CD4-positive, CD25-positive, alpha-beta regulatory T cell (primary cell): ENCODE results near the gene MTHFR. TPM values are rescaled to one million over a fixed set of nuclear protein-coding genes. Genes with fewer than 3 reads are reported as not detected.
A peak's percentile ranks its signal among the peaks of the same experiment; 100 is the strongest.

Experiments
- ATAC-seq, 2 donors: fragments of 150-1000 bp; cut with Tn5 transposase; one replicate each; pipeline ENCODE4 v1.10.0; 2021; ENCODE audit warnings: low read depth in 2 of 2, moderate number of reproducible peaks in 2 of 2, moderate library complexity in 1 of 2
- DNase-seq, 3 donors: peaks; one replicate each; pipeline versions ENCODE4 v3.0.0 to v3.0.0-alpha.2; 2012 to 2022; ENCODE audit warnings: mixed read lengths in 1 of 3
- H3K27ac ChIP-seq: one replicate; pipeline ENCODE4 v1.7.0; 2013; ENCODE audit warnings: mild to moderate bottlenecking, low read length; ENCODE audit not compliant: insufficient read depth, poor library complexity, severe bottlenecking
- H3K27me3 ChIP-seq: one replicate; pipeline ENCODE4 v1.7.0; 2013; ENCODE audit warnings: low read length; ENCODE audit not compliant: control insufficient read depth, insufficient read depth
- H3K36me3 ChIP-seq: one replicate; pipeline ENCODE4 v1.7.0; 2013; ENCODE audit warnings: mild to moderate bottlenecking, low read length, moderate library complexity; ENCODE audit not compliant: control insufficient read depth, insufficient read depth
- H3K4me1 ChIP-seq: 2 replicates; pipeline ENCODE4 v1.7.0; 2013; ENCODE audit warnings: mild to moderate bottlenecking, low read length; ENCODE audit not compliant: insufficient read depth, control insufficient read depth, poor library complexity, severe bottlenecking
- H3K4me3 ChIP-seq: one replicate; pipeline ENCODE4 v1.7.0; 2013; ENCODE audit warnings: low read depth, mild to moderate bottlenecking, low read length, moderate library complexity
- H3K9me3 ChIP-seq, 2 experiments: 1 replicate in 1 of 2; 2 replicates in 1 of 2; pipeline ENCODE4 v1.7.0; 2013; ENCODE audit warnings: low read length in 2 of 2, mild to moderate bottlenecking in 1 of 2, moderate library complexity in 1 of 2; ENCODE audit not compliant: control insufficient read depth in 2 of 2
- H3K27ac Mint-ChIP-seq, 3 donors: one replicate each; pipeline ENCODE4 v1.8.0; 2020 to 2022; ENCODE audit warnings: mild to moderate bottlenecking in 3 of 3, mixed read lengths in 3 of 3, moderate library complexity in 2 of 3
- H3K27me3 Mint-ChIP-seq: one replicate; pipeline ENCODE4 v1.8.0; 2022; ENCODE audit warnings: mild to moderate bottlenecking, mixed read lengths
- H3K36me3 Mint-ChIP-seq: one replicate; pipeline ENCODE4 v1.8.0; 2020; ENCODE audit warnings: mixed read lengths
- H3K4me1 Mint-ChIP-seq, 4 donors: one replicate each; pipeline ENCODE4 v1.8.0; 2020 to 2022; ENCODE audit warnings: mixed read lengths in 4 of 4, mild to moderate bottlenecking in 1 of 4
- H3K4me3 Mint-ChIP-seq, 4 donors: one replicate each; pipeline ENCODE4 v1.8.0; 2020 to 2022; ENCODE audit warnings: mild to moderate bottlenecking in 4 of 4, mixed read lengths in 4 of 4, moderate library complexity in 3 of 4
- H3K9me3 Mint-ChIP-seq, 7 donors: one replicate each; pipeline ENCODE4 v1.8.0; 2020 to 2022; ENCODE audit warnings: mixed read lengths in 7 of 7, mild to moderate bottlenecking in 3 of 7, moderate library complexity in 2 of 7
- polyA plus RNA-seq, 4 donors: library from polyadenylated mRNA; unstranded; fragments of 300-500 nt; fragmentation: Illumina TruSeq; gene quantifications; one replicate each; pipeline ENCODE4 v1.2.3, GENCODE V29; 2021
- total RNA-seq: library from RNA; stranded (reverse); gene quantifications from one replicate; pipeline ENCODE4 v1.2.3, GENCODE V29; 2022

MTHFR gene
- total and polyA plus RNA-seq, 5 donors from 2014 or later: 5.6 to 35.0 (median 6.6) TPM

DNA sequence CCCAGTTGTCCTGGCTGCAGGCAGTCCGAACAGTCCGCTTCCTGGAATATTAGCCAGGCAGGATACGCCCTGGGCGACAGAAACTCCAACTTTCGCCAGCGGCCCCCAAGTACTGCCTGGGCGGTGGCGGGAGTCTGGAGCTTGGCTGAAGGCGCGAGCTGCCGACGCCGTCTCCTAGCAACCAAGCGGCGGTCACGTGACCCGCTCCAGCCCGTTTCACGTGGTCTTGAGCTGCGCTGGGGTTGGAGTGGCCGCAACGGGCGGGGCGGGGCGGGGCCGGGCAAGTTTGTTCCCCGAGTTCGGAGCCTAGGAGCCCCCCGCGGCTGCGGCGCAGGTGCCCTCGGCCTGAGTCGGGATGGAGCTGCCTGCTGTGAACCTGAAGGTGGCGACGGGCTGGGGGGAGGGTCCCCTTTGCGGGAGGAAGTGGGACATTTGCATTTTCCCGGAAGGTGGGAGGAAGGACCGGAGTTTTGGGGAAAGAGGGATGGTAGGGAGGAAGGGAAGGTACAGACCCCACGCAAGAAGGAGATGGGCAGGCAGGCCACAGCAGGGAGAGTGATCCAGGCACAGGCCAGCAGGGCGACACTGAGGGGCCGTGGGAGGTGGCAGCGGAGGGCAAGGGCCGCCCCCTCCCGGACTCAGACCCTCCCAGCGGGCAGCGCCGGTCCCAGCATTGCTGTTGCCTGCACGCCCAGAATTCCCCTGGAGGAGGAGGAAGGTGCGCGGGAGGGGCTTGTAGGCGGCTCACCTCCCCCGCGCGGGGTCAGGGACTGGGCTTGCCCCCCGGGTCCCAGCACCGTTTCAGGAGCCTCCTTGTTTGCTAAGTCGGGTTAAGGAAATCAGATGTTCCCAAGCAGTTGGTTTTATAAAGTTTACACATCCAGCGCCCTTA is 69.7 kb downstream of the MTHFR start, which contains the start of gene AGTRAP:
TSS of gene AGTRAP (plus strand) at position 283 of the 892 bp plus-strand sequence. CDS start at position 356, 73 bp downstream.
- H3K9me3 ChIP-seq: no peaks in the 10 kb centered on the region
- H3K4me1 ChIP-seq: peaks cover 64% of the 10 kb centered on the region
- Mint-ChIP-seq H3K27me3 (no peaks in the 10 kb centered on the region), H3K4me1 (peaks cover 11 to 82% (median 55%) of the 10 kb centered on the region in 4 donors), H3K27ac (peak within 1 kb of the TSS; percentile 81 to 94 (median 85)), H3K36me3 (no peaks in the 10 kb centered on the region), H3K4me3 (peak within 1 kb of the TSS; percentile 68 to 98 (median 92)), H3K9me3 (no peaks in the 10 kb centered on the region)
- H3K4me3 ChIP-seq: peak within 1 kb of the TSS; percentile 83
- H3K36me3 ChIP-seq: no peaks in the 10 kb centered on the region
- DNase-seq (peak; percentile 78 to 89 (median 84)), ATAC-seq (peak; percentile 77 to 78)
- H3K27ac ChIP-seq: peak within 1 kb of the TSS; percentile 76
- H3K27me3 ChIP-seq: no peaks in the 10 kb centered on the region

Other genes with a start within 250 kb of the MTHFR start
- gene FBXO2, start 151.5 kb downstream of the MTHFR start, total RNA-seq: 2.1 TPM
- gene FBXO2, start 151.5 kb downstream of the MTHFR start, polyA plus RNA-seq: 10 to 100 TPM in 2 of 4 donors, 1 to 10 TPM in 2; 3.9 to 10.6 (median 7.0) TPM
- gene FBXO44, start 151.1 kb downstream of the MTHFR start, total RNA-seq: 43.7 TPM
- gene FBXO44, start 151.1 kb downstream of the MTHFR start, polyA plus RNA-seq: 1 to 10 TPM; 5.5 to 9.5 (median 7.4) TPM
- gene FBXO6, start 141.8 kb downstream of the MTHFR start, total RNA-seq: 5.9 TPM
- gene FBXO6, start 141.8 kb downstream of the MTHFR start, polyA plus RNA-seq: 10 to 100 TPM in 3 of 4 donors, 1 to 10 TPM in 1; 9.4 to 18.4 (median 17.3) TPM
- gene MAD2L2, start 124.8 kb downstream of the MTHFR start, total RNA-seq: 28.7 TPM
- 10 to 100 TPM; 49.3 to 75.3 (median 55.3) TPM for gene MAD2L2, start 124.8 kb downstream of the MTHFR start, polyA plus RNA-seq
- gene DRAXIN, start 114.3 kb downstream of the MTHFR start, total RNA-seq: not detected
- under 1 TPM in 2 of 4 donors, not detected in 2; 0.06 to 0.11 TPM for gene DRAXIN, start 114.3 kb downstream of the MTHFR start, polyA plus RNA-seq
- 25.2 TPM for gene AGTRAP, start 69.8 kb downstream of the MTHFR start, total RNA-seq
- gene AGTRAP, start 69.8 kb downstream of the MTHFR start, polyA plus RNA-seq: 100 to 1,000 TPM in 1 of 4 donors, 10 to 100 TPM in 3; 65.1 to 113 (median 78.0) TPM
- gene C1orf167, start 43.8 kb downstream of the MTHFR start, total RNA-seq: not detected
- 1 to 10 TPM in 2 of 4 donors, under 1 TPM in 1, not detected in 1; 0.61 to 1.3 (median 1.0) TPM for gene C1orf167, start 43.8 kb downstream of the MTHFR start, polyA plus RNA-seq
- 13.5 TPM for gene CLCN6, start 227 bp upstream of the MTHFR start, total RNA-seq
- gene CLCN6, start 227 bp upstream of the MTHFR start, polyA plus RNA-seq: 1 to 10 TPM; 1.6 to 3.0 (median 2.4) TPM
- gene NPPA, start 41.8 kb upstream of the MTHFR start, total RNA-seq: not detected
- not detected for gene NPPA, start 41.8 kb upstream of the MTHFR start, polyA plus RNA-seq
- gene NPPB, start 53.0 kb upstream of the MTHFR start, total RNA-seq: not detected
- gene NPPB, start 53.0 kb upstream of the MTHFR start, polyA plus RNA-seq: not detected
- 24.1 TPM for gene KIAA2013, start 120.5 kb upstream of the MTHFR start, total RNA-seq
- 10 to 100 TPM; 33.6 to 69.2 (median 45.6) TPM for gene KIAA2013, start 120.5 kb upstream of the MTHFR start, polyA plus RNA-seq
- gene PLOD1, start 128.8 kb upstream of the MTHFR start, total RNA-seq: 2.9 TPM
- 1 to 10 TPM; 2.2 to 6.6 (median 4.7) TPM for gene PLOD1, start 128.8 kb upstream of the MTHFR start, polyA plus RNA-seq
- gene MFN2, start 174.5 kb upstream of the MTHFR start, total RNA-seq: 39.1 TPM
- gene MFN2, start 174.5 kb upstream of the MTHFR start, polyA plus RNA-seq: 10 to 100 TPM; 30.0 to 38.1 (median 35.4) TPM
- gene MIIP, start 213.5 kb upstream of the MTHFR start, total RNA-seq: 49.1 TPM
- gene MIIP, start 213.5 kb upstream of the MTHFR start, polyA plus RNA-seq: 10 to 100 TPM; 31.9 to 45.1 (median 38.4) TPM